ENCODE results near the gene MEP1B.
"Not testable (repeated sequence)": the region's sequence is repeated elsewhere in the genome, so short reads cannot be mapped to it uniquely, and the experiment has no call there.

MEP1B gene

DNA sequence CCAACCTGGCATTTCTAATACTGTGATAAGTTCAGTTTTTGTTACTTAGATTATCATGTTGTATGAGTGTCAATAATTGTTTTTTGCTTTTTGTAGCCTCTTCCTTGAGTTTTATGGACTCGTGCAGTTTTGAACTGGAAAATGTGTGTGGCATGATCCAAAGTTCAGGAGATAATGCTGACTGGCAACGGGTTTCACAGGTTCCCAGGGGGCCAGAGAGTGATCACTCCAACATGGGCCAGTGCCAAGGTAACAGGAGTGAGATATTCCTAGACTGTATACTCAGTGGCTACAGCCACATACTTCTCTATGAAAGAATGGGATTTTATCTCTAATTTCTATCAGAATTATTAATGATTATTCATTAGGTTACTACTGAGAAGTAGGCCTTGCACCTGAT lies 18.2 kb downstream of the MEP1B start:
- DNase-seq (ENCODE audit: insufficient read length, low spot score) (no peak), FAIRE-seq (no peak)

DNA sequence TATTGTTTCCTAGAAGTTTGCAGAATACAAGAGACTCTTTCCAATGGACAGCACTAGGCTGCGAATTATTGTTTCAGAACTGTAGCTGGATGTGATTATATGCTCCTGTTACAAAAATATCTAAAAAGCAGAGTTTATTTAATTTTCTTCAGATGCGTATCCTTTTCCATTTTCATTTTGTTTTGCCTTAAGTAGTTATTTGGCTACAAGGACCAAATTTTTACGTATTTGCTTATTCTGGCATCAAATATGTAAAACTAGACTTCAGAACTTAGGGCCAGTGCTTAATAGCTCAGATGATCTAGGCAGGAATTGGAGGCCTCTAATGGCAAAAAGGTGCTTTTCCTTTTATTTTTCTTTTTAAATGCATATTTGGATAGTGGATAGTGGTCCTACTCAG lies 18.7 kb downstream of the MEP1B start:
- DNase-seq (ENCODE audit: insufficient read length, low spot score): no peak
- no peak for FAIRE-seq

DNA sequence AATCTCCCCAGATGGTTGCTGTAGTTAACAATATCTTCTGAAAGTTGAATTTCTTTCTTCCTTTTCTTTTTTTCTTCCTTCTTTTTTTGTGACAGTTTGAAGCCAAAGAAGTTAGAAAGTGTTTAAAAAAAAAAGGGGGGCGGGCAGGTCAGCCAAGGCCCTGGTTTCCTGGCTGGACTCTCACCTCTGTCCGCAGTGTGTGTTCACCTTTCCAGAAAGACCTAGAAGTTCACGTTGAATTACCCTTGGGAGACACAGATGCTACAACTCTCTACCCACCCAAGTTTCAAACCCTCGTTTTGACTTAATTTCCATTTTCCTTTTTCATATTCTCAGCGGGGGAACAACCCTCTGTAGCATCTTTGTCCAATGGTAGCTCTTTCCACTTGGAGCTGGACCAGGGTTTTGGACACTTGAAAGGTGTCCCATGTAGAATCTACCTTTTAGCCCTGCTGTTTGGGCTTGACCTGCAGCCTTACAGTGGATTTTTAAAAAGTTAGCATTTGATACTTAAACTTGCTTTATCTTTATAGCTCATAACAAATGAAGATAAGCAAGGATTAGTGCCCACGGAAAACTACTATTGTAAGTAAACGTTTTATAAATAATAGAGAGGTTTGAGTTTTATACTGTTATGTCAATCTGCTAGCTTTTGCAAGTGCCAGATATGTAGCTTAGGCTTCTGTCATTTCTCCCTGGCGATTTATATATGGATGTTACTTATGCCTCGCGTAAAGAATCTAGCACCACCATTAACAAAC lies 20.0 kb downstream of the MEP1B start:
- DNase-seq (ENCODE audit: insufficient read length, low spot score) (no peak), FAIRE-seq (no peak)

DNA sequence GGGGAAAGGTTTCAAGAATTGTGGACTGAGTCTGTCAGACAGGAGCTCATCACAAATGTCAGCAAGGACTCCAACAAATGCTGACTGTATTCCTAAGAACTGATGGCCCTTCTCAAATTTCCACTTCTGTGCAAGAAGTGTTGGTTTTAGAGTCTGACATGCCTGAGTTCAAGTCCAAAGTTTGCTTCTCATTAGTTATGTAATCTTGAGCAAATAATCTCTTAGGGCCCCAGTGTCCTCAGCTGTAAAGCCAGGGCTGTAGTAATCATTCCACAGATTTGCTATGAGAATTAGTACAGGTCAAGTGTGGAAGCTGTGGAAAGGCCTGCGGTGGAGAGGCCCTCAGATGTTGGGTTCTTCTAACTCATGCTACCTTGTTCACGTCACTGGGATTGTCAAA lies 23.9 kb downstream of the MEP1B start:
- DNase-seq (ENCODE audit: insufficient read length, low spot score): no peak
- FAIRE-seq: no peak

DNA sequence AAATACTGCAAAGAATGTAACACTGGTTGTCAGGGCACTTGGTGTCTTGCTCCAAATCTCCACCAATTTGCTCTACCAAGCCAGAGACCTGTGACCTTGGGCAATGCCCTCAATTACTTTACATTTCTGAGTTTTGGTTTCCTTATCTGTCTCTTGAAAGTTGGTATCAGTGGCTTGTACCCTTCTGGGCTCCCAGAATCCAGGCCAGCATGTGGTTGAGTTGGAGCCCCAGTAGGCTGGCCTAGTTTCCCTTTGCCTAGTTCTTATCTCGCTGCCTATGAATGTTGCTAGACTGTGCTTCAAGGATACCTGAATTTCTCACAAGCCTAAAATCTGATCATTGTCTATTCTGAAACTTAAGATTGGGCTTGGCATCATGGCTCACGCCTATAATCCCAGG lies 26.6 kb downstream of the MEP1B start:
- no peak for DNase-seq (ENCODE audit: insufficient read length, low spot score)
- FAIRE-seq: no peak

DNA sequence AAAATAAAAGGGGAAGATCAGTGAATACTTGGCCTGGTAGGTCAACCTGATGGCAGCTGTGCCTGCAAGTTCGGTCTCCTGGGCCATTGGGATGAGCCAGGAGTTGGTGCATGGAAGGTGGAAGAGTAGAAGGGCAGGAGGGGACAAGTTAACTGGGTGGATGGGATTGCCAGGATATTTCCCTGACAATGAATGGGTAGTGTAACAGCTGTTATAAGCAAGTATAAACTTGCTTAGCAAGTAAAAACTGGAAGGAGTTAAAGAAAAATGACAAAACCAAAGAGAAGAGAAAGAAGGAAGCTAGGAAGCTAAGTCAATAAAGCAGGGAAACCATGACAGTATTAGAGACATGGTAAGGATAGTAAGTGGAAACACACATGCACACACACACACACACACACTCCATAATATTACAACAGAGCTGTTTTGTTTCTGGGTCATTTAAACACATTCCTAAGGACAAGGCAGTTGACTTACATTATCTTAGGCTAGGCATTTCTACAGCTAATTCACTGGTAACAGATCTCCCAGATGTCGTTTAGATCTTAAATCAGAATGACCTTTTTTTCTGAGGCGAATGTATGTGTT lies 29.7 kb downstream of the MEP1B start:
- no peak for FAIRE-seq
- no peak for DNase-seq (ENCODE audit: insufficient read length, low spot score)

DNA sequence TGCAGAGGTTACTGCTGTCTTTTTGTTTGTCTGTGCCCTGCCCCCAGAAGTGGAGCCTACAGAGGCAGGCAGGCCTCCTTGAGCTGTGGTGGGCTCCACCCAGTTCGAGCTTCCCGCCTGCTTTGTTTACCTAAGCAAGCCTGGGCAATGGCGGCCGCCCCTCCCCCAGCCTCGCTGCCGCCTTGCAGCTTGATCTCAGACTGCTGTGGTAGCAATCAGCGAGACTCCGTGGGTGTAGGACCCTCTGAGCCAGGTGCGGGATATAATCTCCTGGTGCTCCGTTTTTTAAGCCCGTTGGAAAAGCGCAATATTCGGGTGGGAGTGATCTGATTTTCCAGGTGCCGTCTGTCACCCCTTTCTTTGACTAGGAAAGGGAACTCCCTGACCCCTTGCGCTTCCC lies 43.5 kb downstream of the MEP1B start:
- FAIRE-seq; DNase-seq (ENCODE audit: insufficient read length, low spot score): not testable (repeated sequence)

DNA sequence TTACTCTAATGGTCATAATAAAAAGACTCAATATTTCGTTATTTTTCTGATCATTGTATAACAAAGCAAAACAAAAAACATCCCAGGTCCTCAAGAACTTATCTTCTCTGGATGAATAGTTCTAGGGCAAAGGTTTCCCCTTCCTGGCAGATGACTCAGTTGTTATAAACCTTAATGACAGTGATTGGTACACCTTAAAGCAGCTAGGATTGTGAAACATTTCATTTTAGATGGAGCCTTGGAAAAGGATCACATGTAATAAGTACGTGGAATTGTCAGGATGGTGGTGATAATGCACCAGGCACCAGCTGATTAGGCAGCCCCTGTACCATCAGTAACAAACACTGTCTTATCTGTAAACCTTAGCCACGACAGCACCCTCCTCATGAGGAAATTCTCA lies 47.2 kb downstream of the MEP1B start:
- DNase-seq (ENCODE audit: insufficient read length, low spot score) (no peak), FAIRE-seq (no peak)

DNA sequence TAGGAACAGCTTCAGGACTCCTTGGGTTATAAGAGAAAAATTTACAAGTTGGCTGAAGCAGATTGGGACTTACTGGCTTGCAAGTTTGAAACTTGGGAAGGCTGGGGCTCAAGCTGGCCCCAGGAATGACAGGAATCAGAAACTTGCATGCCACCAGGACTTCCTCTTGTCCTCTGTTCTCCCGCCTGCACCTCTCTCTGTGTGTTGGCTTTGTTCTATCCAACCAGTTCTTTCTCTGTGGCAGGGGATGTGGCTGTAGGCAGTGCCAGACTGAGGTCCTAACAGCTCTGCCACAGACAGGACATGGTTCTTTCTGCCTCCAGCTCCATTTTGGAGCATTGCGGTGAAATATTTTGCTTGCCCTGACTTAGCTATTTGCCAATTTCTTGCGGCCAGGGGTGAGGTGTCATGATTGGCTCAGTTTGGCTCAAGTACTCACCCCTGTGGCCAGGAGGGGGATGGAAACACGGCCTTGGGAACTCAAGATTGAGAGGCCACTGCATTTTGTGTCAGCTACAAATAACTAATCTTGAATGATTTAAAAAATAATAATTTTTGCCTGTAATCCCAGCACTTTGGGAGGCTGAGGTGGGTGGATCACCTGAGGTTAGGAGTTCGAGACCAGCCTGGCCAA lies 48.9 kb downstream of the MEP1B start:
- DNase-seq (ENCODE audit: insufficient read length, low spot score) (no peak), FAIRE-seq (no peak)

DNA sequence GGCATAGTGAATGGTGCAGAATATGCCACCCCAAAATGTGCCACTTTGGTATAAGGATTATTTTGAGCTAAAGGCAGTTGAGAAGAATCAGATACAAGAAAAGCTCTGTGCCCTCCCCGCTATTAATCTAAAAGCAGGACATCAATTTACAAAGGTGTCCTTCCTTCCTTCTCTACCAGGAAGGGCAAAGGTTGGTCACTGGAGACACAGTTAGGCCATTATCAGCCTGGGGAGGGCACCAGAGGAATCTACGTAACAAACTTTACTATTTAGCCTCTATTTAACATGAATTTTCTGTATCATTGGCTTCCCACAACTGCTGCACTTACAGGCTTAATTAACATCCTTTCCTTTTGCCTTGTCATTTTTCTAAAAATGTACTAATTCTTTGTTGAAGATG lies 52.6 kb downstream of the MEP1B start:
- FAIRE-seq (no peak), DNase-seq (ENCODE audit: insufficient read length, low spot score) (no peak)

DNA sequence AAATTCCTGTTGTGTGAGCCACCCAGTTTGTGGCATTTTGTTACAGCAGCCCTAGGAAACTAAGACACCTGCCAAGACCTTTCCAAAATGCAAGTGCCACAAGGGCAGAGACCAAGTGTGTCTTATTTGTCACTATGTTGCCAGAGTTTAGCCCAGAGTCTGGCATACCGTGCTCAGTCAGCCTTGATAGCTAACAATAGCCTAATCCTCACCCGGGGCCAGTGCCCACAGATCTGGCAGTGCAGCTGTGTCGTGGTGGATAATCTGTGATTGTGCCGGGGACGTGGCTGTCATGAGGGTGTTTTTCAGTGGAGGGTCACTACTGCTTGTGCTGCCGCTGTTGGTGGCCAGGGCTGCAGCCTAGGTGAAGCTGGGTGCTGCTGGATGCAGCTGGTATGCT lies 53.5 kb downstream of the MEP1B start:
- DNase-seq (ENCODE audit: insufficient read length, low spot score) (no peak), FAIRE-seq (no peak)

DNA sequence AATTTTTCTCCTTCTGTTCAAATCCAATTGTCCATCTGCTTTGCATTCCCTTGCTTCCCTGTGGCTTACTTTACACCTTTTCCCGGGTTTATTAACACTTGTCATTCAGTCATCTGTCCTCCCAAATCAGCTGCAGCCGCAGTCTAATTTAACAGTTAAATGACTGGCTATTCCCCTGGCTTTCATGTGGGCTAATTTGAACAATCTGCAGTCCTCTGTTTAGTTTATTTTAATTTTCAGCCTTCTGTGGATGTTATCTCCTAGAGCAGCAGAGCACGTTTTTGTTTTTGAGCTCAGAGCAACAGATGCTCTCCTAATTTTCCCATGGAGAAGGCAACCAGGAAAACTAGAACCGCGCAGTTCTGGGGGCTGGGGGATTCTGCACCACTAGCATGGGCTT lies 55.0 kb downstream of the MEP1B start:
- no peak for DNase-seq (ENCODE audit: insufficient read length, low spot score)

DNA sequence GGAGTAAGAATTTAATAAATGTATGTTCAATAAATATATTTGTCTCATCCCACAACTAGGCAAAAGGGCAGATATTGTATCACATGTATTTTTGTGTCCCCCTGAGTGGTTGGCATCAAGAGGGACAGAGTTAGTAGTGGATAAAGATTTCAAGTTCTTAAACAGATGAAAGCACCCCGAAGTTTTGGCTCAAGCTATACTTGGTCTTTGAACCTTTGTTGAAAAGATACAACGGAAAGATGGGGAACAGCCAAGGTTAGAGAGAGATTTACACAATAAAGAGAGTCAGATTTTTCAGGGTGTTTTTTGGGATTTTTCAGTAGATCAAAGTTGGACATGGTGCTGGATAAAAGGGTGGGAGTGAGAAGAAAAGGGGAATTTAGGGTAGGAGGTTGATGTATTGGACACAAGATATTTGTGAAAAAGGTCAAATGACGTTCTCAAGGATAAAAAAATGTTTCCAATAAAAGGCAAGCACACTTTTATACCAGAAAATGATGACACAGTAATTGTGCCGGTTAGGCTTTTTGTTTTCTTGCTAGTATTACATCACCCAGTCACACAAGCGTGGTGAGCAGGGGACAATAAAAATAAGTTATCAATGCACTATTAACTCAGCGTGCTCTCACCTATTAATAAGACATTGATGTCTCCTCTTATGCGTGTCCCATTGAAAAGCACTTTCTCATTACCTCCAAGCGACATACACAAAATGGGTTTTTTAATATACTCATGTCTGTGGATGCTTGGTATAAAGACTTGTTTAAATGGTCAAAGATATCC lies 59.5 kb downstream of the MEP1B start:
- no peak for DNase-seq (ENCODE audit: insufficient read length, low spot score)
- FAIRE-seq: no peak

More for the DNA sequence above, 55.0 kb downstream of the MEP1B start:
- no peak for FAIRE-seq

DNA sequence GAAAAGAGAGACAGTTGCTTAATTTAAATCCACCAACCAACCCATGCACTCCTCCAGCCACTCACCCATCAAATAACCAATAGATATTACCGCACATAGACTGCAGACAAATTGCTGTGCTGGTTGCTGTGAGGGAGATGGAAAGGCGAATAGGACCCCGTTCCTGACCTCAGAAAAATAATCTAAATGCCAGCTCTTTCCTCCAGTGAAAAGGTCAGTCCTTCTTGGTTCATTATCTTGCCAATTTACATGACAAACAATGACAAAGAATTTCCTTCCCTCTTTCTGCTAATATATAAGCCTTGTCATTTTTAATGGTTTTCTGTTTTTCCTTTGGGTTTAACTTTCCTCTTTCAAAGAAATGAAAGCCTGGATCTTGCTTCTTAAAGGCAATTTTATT lies 61.6 kb downstream of the MEP1B start:
- DNase-seq (ENCODE audit: insufficient read length, low spot score) (no peak), FAIRE-seq (no peak)

DNA sequence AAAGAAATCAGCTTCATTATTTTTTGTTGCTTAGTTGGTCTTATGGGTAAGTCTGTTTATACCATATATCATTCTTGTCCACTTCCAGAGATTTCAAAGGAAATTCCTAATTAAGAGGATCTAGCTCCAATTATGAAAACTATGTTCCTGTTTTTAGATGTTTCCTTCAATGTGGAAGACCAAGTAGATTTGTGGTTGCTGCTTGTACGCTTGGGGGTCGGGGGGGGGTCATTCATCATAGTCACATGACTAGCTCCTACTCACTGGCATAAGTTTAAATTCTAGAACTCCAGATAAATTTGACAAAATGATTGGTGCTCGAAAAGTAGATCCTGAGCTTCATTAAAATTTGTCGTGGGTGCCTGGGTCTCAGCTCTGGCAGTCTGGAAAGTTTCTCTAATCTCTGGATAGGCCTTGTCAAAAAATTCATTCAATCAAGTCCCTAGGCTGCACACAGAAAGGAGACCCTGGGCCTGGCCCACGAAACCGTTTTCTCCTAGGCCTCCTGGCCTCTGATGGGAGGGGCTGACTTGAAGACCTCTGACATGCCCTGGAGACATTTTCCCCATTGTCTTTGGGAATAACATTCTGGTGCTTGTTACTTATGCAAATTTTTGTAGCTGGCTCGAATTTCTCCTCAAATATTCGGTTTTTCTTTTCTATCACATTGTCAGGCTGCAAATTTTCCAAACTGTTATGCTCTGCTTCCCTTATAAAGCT lies 62.5 kb downstream of the MEP1B start:
- FAIRE-seq: no peak
- no peak for DNase-seq (ENCODE audit: insufficient read length, low spot score)

DNA sequence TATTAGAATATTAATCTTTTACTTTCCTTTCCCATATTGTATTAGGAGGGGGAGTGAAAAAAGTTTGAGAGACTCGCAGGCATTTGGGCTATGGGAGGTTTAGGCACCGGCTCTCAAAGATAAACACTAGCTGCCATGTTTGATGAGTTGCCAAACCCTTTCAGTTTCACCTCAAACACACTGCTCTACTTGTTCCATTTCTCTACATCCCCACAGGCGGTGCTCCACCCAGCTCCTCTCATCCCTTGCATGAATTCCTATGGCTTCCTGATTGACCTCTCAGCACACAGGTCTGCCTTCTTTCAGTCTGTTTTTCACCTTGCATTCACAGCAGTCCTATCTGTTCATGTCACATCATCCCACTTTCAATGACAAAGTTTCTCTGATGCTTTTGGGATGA lies 65.7 kb downstream of the MEP1B start:
- FAIRE-seq (no peak), DNase-seq (ENCODE audit: insufficient read length, low spot score) (no peak)

DNA sequence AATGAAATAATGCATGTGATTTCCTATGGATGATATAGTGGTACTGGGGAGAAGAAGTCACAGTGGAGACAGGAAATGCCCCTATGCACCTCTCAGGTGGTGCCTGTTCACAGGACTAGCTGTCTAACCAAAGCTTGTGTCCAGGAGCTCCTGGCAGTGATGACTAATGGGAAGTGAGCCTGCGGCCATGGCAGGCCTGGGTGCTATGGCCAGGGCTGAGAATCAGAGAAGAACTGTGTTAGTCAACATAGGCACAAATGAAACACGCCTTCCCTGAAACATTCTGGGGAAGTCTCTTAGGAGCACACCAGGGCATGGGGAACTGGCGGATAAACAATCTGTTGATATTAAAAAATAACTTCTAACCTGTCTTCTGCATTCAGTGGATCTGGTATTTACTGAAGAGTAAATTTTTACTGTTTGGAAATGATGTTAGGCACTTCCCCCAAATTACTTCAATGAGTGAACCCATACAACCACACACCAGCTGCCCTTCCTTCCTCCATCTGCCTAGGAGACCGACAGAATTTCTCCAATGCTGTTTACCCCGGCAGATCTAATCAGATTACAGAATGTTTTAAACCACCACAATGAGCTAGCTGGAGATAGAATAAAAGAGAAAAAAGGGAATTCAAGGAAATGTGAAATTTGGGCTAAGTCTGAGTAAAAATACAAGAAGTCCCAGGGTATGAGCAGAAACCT lies 67.4 kb downstream of the MEP1B start:
- no peak for FAIRE-seq
- DNase-seq (ENCODE audit: insufficient read length, low spot score): no peak

DNA sequence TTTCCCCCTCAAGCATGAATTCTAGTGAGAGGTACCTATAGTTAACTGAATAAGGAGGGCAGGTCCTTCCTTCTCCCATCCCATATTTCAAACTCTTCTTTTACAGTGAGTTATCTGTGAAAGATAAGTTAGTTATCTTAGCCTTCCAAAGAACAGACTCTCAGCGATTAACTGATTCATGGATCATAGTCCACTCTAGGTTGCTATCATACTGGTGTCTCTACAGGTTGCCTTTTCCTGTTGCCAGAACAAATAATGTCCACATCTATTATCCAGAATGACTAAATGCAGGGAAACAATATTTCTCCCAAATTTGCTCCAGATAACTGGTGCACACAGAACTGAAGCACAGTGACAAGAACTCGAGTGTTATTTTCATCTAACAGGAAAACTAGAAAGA lies 68.3 kb downstream of the MEP1B start:
- DNase-seq (ENCODE audit: insufficient read length, low spot score) (no peak), FAIRE-seq (no peak)

DNA sequence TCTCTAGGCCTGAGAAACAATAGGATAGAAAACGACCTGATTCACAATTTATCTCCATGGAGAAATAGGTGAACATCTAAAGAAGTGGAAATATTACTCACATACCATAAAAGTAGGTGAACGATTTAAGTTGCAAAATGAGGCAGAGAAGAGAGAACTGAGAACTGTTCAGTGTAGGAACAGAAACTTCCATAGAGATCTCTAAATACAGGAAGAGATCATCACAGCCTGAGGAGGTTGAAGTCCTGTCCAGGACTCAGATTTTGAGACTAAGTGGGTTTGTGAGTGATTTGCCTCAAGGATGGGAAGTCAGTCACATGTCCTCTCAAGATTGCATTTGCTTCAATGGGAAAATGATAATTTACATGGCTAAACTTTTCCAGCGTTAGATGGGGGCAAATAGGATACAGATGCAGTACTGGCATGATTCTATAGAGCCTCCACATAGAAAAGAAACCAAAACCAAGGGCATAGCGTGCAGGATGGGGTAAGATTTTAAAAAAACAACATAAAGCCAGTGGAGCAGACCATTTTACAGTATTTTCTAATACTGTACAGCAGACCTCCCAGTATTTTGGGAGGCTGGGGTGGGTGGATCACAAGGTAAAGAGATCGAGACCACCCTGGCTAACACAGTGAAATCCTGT lies 68.8 kb downstream of the MEP1B start:
- DNase-seq (ENCODE audit: insufficient read length, low spot score) (no peak), FAIRE-seq (no peak)

DNA sequence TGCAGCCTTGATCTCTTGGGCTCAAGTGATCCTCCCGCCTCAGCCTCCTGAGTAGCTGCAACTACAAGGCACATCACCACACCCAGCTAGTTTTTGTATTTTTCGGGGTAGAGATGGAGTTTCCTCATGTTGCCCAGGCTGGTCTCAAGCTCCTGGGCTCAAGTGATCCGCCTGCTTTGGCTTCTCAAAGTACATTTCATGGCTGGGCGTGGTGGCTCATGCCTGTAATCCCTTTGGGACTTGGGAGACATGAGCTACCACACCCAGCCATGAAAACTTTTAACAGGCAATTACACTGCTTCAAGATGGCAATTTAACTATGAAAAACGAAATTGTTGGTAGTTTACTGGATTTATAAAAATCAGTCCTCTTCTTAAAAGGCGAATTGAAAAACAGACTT lies 69.7 kb downstream of the MEP1B start:
- DNase-seq (ENCODE audit: insufficient read length, low spot score) (no peak), FAIRE-seq (no peak)

All from GM19239 (cell line).